DND-41 (cell line): Measurements from ENCODE around the gene TTLL7.

Source experiments
- ATAC-seq: fragments of 200-7000 bp; cut with Tn5 transposase; 3 replicates; pipeline ENCODE4 v1.9.1; 2021; ENCODE audit warnings: low read depth; ENCODE audit not compliant: insufficient read depth
- DNase-seq: peaks from one replicate; pipeline ENCODE4 v3.0.0-alpha.2; 2020
- H2AFZ ChIP-seq: 2 replicates; pipeline ENCODE4 v1.6.0; 2012; ENCODE audit warnings: low read depth, low read length
- H3K27ac ChIP-seq: 2 replicates; pipeline ENCODE4 v1.5.1; 2012; ENCODE audit warnings: low read length, inconsistent platforms
- H3K27me3 ChIP-seq: fragments of 200-600 bp; sonication (generic); 2 replicates; pipeline ENCODE4 v1.6.0; 2012; ENCODE audit warnings: low read length, mild to moderate bottlenecking, inconsistent platforms; ENCODE audit not compliant: insufficient read depth, poor library complexity
- H3K36me3 ChIP-seq: 2 replicates; pipeline ENCODE4 v1.5.1; 2012; ENCODE audit warnings: low read length, inconsistent platforms; ENCODE audit not compliant: insufficient read depth
- H3K4me1 ChIP-seq: 2 replicates; pipeline ENCODE4 v1.5.1; 2012; ENCODE audit warnings: mild to moderate bottlenecking, low read length; ENCODE audit not compliant: insufficient read depth
- H3K4me2 ChIP-seq: 2 replicates; pipeline ENCODE4 v1.6.0; 2012; ENCODE audit warnings: mild to moderate bottlenecking, moderate library complexity, low read length, inconsistent platforms; ENCODE audit not compliant: insufficient read depth
- H3K4me3 ChIP-seq, 2 experiments: fragments of 200-600 bp in 1 of 2; shearing (Covaris generic) in 1 of 2; 2 replicates each; pipeline ENCODE4 v1.5.1; 2012 to 2016; ENCODE audit warnings: inconsistent platforms in 2 of 2, low read length in 2 of 2, mild to moderate bottlenecking in 2 of 2, low read depth in 1 of 2, moderate library complexity in 1 of 2
- H3K79me2 ChIP-seq: 2 replicates; pipeline ENCODE4 v1.6.0; 2012; ENCODE audit warnings: low read length, inconsistent platforms; ENCODE audit not compliant: insufficient read depth
- H3K9ac ChIP-seq: 2 replicates; pipeline ENCODE4 v1.6.0; 2012; ENCODE audit warnings: low read depth, mild to moderate bottlenecking, inconsistent platforms, low read length, moderate library complexity
- H3K9me3 ChIP-seq: 2 replicates; pipeline ENCODE4 v1.5.1; 2012; ENCODE audit warnings: low read length, moderate library complexity, mild to moderate bottlenecking, inconsistent platforms; ENCODE audit not compliant: insufficient read depth, severe bottlenecking
- H4K20me1 ChIP-seq: 2 replicates; pipeline ENCODE4 v1.6.0; 2012; ENCODE audit warnings: low read length; ENCODE audit not compliant: insufficient read depth
- EZH2 ChIP-seq: IDR thresholded peaks from 3 replicates; pipeline ENCODE4 v1.6.1; 2012; ENCODE audit warnings: borderline replicate concordance, low read depth, mild to moderate bottlenecking, moderate library complexity, low read length, inconsistent platforms; ENCODE audit not compliant: severe bottlenecking
- TF ChIP-seq, protein P1 (sequence below): IDR thresholded peaks from 2 replicates; pipeline ENCODE4 v1.5.1; 2012; ENCODE audit warnings: borderline replicate concordance, low read length, moderate library complexity, mild to moderate bottlenecking; ENCODE audit not compliant: poor library complexity, severe bottlenecking; ENCODE audit errors: extremely low read depth

The TTLL7 gene

DNA sequence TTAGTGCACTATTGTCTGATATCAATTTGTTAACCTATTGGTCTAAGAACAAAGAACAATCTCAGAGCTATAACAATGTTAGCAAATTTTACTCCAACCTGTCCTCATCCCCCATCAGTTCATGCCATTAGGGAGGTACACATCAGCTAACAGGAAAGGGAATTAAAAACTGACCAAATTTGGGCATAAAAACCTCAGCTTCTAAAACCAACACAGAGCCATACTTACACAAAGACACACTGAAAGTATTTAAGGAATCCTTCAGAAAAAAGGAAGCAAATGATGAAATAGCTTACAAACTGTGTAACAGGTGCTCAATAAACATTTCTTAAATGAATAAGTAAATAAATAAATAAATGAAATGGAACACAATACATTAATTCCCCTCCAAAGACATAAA lies 89.2 kb downstream of the TTLL7 start:
- Histone ChIP-seq H3K36me3 (no peaks in the 10 kb centered on the region), H3K4me2 (no peak overlapping the region), H3K79me2 (no peaks in the 10 kb centered on the region), H3K4me1 (no peaks in the 10 kb centered on the region), H3K4me3 (no peak overlapping the region), H3K27ac (no peak overlapping the region), H3K9me3 (no peaks in the 10 kb centered on the region), H4K20me1 (no peaks in the 10 kb centered on the region), H3K27me3 (peaks cover 7% of the 10 kb centered on the region), H2AFZ (no peak overlapping the region), H3K9ac (no peak overlapping the region)
- DNase-seq (no peak), ATAC-seq (no peak)
- no peak for TF ChIP-seq EZH2
- TF ChIP-seq, protein P1, sequence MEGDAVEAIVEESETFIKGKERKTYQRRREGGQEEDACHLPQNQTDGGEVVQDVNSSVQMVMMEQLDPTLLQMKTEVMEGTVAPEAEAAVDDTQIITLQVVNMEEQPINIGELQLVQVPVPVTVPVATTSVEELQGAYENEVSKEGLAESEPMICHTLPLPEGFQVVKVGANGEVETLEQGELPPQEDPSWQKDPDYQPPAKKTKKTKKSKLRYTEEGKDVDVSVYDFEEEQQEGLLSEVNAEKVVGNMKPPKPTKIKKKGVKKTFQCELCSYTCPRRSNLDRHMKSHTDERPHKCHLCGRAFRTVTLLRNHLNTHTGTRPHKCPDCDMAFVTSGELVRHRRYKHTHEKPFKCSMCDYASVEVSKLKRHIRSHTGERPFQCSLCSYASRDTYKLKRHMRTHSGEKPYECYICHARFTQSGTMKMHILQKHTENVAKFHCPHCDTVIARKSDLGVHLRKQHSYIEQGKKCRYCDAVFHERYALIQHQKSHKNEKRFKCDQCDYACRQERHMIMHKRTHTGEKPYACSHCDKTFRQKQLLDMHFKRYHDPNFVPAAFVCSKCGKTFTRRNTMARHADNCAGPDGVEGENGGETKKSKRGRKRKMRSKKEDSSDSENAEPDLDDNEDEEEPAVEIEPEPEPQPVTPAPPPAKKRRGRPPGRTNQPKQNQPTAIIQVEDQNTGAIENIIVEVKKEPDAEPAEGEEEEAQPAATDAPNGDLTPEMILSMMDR: no peak

DNA sequence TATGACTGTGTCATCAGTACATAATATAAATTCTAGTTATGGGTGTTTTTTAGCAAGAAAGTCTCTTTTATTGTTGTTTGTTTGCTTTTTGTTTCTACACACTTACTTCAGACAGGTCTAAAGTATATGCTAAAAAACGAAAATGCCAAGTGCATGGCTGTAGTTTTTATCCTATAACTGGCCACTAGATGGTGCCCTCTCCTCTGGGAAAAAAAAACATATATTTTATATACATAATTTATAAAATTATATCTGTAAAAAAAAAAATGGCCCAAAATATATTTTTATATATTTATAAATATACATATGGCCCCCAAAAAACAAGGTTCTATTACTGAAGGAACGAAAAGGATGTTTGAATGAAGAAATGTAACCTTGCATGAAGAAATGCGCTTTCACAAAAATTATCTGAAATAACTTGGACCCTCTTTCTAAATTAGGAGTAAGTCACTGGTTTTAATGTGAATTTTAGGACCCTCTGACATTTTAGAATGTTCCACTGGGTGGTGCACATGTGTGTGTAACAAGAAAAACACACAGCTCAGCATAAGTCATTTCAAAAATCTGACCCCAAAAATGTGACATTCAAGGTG lies 93.5 kb downstream of the TTLL7 start:
- Histone ChIP-seq H4K20me1 (no peaks in the 10 kb centered on the region), H3K79me2 (no peaks in the 10 kb centered on the region), H3K36me3 (no peaks in the 10 kb centered on the region), H3K4me3 (no peak overlapping the region), H3K9me3 (no peaks in the 10 kb centered on the region), H3K4me1 (no peaks in the 10 kb centered on the region), H2AFZ (no peak overlapping the region), H3K4me2 (no peak overlapping the region), H3K9ac (no peak overlapping the region), H3K27me3 (peaks cover 7% of the 10 kb centered on the region), H3K27ac (no peak overlapping the region)
- ATAC-seq (peak; percentile 76), DNase-seq (peak; percentile 10)
- TF ChIP-seq, protein P1: peak; percentile 61
- TF ChIP-seq EZH2: no peak

DNA sequence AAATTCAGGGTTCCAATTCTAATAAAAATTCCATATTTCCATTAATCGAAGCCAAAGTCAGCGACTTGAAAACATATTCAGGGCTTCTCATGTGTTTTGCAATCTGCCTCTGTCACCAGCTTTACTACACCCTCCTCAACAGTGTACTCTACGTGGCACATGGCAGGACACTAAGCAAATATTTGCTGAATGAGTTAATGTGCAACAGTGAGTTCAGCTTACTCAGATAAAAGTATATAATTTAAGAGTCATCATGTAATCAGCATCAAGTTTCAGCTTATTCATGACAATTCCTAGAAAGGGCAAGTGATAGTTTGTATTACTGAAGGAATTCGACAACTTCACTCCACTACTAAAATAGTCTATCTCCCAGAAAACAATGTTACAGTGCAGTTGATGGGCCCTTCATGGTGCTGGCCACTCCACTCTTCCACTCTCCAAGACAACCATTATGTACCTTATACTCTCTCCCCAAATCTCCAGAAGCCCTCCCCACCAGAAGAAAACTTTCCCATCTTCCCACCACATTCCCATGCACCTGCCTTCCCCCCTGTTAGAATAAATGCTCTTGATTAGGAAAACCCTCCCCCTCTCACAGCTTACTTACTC lies 97.3 kb downstream of the TTLL7 start:
- Histone ChIP-seq H3K36me3 (no peaks in the 10 kb centered on the region), H3K4me1 (no peaks in the 10 kb centered on the region), H3K4me3 (no peak overlapping the region), H4K20me1 (no peaks in the 10 kb centered on the region), H3K27ac (no peak overlapping the region), H2AFZ (no peak overlapping the region; the same call in 1 of the 2 replicates), H3K9me3 (no peaks in the 10 kb centered on the region), H3K79me2 (no peaks in the 10 kb centered on the region), H3K27me3 (peaks cover 8% of the 10 kb centered on the region), H3K4me2 (no peak overlapping the region), H3K9ac (no peak overlapping the region)
- DNase-seq (no peak), ATAC-seq (no peak)
- TF ChIP-seq, protein P1: no peak
- no peak for TF ChIP-seq EZH2

DNA sequence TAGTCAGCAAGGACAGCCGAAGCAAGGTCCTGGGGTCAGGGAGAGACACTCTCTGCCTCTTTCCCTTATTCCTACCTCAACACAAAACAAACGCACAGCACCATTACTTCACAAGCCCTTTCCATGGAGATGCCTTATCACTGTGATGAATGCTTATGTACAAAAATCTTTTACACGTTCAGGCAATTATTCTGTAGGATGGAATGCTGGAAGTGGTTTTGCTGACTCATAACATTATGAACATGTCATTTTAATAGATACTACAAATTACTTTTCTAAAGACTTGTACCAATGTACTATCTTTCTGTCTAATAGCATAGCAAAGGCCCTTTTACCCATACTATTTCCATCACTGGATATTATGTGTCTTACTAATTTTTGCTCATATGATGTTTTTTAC lies 98.4 kb downstream of the TTLL7 start:
- H4K20me1 ChIP-seq: no peaks in the 10 kb centered on the region
- ATAC-seq (no peak), DNase-seq (no peak)
- H3K4me1 ChIP-seq: no peaks in the 10 kb centered on the region
- no peak overlapping the region for H3K9ac ChIP-seq
- no peaks in the 10 kb centered on the region for H3K9me3 ChIP-seq
- TF ChIP-seq EZH2: no peak
- TF ChIP-seq, protein P1: no peak
- H3K27me3 ChIP-seq: peaks cover 8% of the 10 kb centered on the region
- H3K4me2 ChIP-seq: no peak overlapping the region
- H3K4me3 ChIP-seq: no peak overlapping the region
- H3K79me2 ChIP-seq: no peaks in the 10 kb centered on the region
- H2AFZ ChIP-seq: no peak overlapping the region
- H3K36me3 ChIP-seq: no peaks in the 10 kb centered on the region
- no peak overlapping the region for H3K27ac ChIP-seq
